ENCODE results near the gene CHST5. TPM values are rescaled to one million over a fixed set of nuclear protein-coding genes. Genes with fewer than 3 reads are reported as not detected.

CHST5 gene
- total and polyA plus RNA-seq, 2 experiments from 2014 or later, result not detected

DNA sequence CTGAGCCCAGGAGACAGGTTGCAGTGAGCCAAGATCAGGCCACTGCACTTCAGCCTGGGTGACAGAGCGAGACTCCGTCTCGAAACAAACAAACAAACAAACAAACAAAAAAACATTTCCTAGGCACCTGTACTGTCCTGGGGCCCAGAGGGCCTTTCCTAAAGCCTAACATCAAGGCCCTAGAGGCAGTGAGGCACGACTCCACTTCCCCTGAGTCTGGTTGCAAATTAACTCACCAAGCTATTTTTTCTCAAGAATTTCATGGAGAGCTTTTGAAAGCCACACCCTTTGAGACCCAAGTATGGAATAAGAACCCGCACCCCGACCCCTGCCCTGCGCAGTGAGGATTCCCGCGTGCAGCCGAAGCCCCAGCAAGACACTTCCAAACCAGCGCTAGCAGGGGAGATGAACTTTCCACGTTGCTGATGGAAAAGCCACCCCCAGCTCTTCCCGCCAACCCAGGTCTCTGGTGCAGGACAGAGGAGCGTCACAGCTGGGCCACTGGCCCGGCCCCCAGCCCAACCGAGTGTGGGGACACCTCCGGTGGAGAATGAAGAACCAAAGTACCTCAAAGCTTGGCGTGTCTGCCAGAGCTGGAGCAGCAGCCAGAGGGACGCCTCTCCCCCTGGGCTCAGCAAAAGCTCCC, 1.2 kb downstream of the CHST5 start:
- Histone ChIP-seq H2AFZ (no peak overlapping the region), H3K36me3 (replicated peaks; ENCODE audit: insufficient read depth, low read depth) (no peaks in the 10 kb centered on the region), H3K4me2 (no peak overlapping the region), H3K4me3 (no peak overlapping the region), H3K27me3 (no peaks in the 10 kb centered on the region), H3K9me2 (replicated peaks; ENCODE audit: insufficient read depth) (no peaks in the 10 kb centered on the region), H3K4me1 (ENCODE audit: insufficient read depth) (no peaks in the 10 kb centered on the region), H3K27ac (no peak overlapping the region), H4K20me1 (ENCODE audit: insufficient read depth, poor library complexity, severe bottlenecking) (no peaks in the 10 kb centered on the region), H3K9me3 (ENCODE audit: low read depth) (no peaks in the 10 kb centered on the region), H3K79me2 (no peaks in the 10 kb centered on the region)
- TF ChIP-seq EZH2phosphoT487 (IDR thresholded peaks at IDR 0.05; ENCODE audit: low read depth, severe bottlenecking, unreplicated experiment) (no peak), EZH2 (IDR thresholded peaks at IDR 0.05; ENCODE audit: borderline replicate concordance) (no peak)
- TF ChIP-seq, protein P1, sequence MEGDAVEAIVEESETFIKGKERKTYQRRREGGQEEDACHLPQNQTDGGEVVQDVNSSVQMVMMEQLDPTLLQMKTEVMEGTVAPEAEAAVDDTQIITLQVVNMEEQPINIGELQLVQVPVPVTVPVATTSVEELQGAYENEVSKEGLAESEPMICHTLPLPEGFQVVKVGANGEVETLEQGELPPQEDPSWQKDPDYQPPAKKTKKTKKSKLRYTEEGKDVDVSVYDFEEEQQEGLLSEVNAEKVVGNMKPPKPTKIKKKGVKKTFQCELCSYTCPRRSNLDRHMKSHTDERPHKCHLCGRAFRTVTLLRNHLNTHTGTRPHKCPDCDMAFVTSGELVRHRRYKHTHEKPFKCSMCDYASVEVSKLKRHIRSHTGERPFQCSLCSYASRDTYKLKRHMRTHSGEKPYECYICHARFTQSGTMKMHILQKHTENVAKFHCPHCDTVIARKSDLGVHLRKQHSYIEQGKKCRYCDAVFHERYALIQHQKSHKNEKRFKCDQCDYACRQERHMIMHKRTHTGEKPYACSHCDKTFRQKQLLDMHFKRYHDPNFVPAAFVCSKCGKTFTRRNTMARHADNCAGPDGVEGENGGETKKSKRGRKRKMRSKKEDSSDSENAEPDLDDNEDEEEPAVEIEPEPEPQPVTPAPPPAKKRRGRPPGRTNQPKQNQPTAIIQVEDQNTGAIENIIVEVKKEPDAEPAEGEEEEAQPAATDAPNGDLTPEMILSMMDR (IDR thresholded peaks at IDR 0.05; ENCODE audit: poor library complexity), result no peak
- DNase-seq (ENCODE audit: low spot score), result no peak
- WGBS (ENCODE audit: low lambda C conversion rate, missing lambda C conversion rate), result 91% methylated on average over 19 of the region's 19 CpGs

DNA sequence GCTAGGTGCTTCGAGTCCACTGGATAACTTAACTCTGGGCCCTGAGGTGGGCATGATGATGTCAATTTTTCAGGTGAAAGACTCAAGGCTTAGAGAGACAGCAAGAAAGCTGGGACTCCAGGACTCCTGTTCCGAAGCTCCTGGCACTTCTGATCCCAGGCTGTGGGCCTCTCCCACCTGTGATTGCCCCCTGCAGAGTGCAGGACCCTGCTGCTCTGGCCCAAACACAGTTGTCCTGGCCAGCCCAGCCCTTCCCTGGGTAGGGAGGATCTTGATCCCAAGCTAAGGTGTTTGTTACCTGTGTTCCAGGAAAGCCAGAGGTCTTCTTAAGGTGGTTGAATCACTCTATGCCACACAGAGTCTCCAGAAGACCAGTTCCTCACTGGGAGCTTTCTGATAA, 3.1 kb downstream of the CHST5 start:
- Histone ChIP-seq H3K79me2 (no peaks in the 10 kb centered on the region), H3K27me3 (no peaks in the 10 kb centered on the region), H3K9me3 (ENCODE audit: low read depth) (no peaks in the 10 kb centered on the region), H3K27ac (no peak overlapping the region), H3K4me1 (ENCODE audit: insufficient read depth) (no peaks in the 10 kb centered on the region), H3K4me2 (no peak overlapping the region), H3K9me2 (replicated peaks; ENCODE audit: insufficient read depth) (no peaks in the 10 kb centered on the region), H2AFZ (no peak overlapping the region), H3K4me3 (no peak overlapping the region), H4K20me1 (ENCODE audit: insufficient read depth, poor library complexity, severe bottlenecking) (no peaks in the 10 kb centered on the region), H3K36me3 (replicated peaks; ENCODE audit: insufficient read depth, low read depth) (no peaks in the 10 kb centered on the region)
- DNase-seq (ENCODE audit: low spot score), result no peak
- 91% methylated on average over 2 of the region's 2 CpGs for WGBS (ENCODE audit: low lambda C conversion rate, missing lambda C conversion rate)
- TF ChIP-seq, protein P1 (IDR thresholded peaks at IDR 0.05; ENCODE audit: poor library complexity), result no peak
- TF ChIP-seq EZH2phosphoT487 (IDR thresholded peaks at IDR 0.05; ENCODE audit: low read depth, severe bottlenecking, unreplicated experiment) (no peak), EZH2 (IDR thresholded peaks at IDR 0.05; ENCODE audit: borderline replicate concordance) (no peak)

DNA sequence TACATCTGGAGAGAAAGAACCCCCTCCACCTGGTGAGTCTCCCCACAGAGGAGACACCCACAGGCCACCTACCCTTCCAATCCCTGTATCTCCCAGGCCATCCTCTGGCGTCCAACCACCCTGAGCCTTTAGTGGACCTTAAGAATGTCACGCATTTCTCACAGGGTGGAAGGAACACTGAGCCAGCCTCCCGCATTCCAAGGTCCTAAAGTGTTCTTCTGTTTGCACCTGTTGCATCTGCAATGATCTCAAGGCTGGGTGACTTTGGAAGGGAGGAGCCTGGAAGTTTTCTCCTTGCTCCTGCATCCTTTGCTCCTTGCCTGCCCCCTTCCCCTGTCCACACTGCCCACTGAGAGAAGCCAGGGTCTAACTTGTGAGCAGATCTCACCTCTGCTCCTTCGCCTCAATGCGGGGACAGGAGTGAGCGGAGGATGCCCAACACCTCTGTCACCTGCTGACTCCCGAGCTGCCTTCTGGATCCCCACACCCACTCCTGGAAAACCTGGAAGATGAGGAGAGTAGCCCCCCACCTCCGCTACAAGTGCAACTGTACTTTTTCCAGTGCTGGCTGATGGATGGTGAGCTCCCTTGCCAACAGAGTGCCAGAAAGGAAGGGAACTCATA, 3.7 kb downstream of the CHST5 start:
- no peaks in the 10 kb centered on the region for H3K79me2 ChIP-seq
- no peak for DNase-seq (ENCODE audit: low spot score)
- no peaks in the 10 kb centered on the region for H3K36me3 ChIP-seq (replicated peaks; ENCODE audit: insufficient read depth, low read depth)
- TF ChIP-seq EZH2phosphoT487 (IDR thresholded peaks at IDR 0.05; ENCODE audit: low read depth, severe bottlenecking, unreplicated experiment) (no peak), EZH2 (IDR thresholded peaks at IDR 0.05; ENCODE audit: borderline replicate concordance) (no peak)
- TF ChIP-seq, protein P1 (IDR thresholded peaks at IDR 0.05; ENCODE audit: poor library complexity), result no peak
- H3K27ac ChIP-seq, result no peak overlapping the region
- no peak overlapping the region for H3K4me2 ChIP-seq
- H3K9me2 ChIP-seq (replicated peaks; ENCODE audit: insufficient read depth), result no peaks in the 10 kb centered on the region
- no peaks in the 10 kb centered on the region for H3K4me1 ChIP-seq (ENCODE audit: insufficient read depth)
- no peaks in the 10 kb centered on the region for H3K27me3 ChIP-seq
- no peaks in the 10 kb centered on the region for H4K20me1 ChIP-seq (ENCODE audit: insufficient read depth, poor library complexity, severe bottlenecking)
- WGBS (ENCODE audit: low lambda C conversion rate, missing lambda C conversion rate), result 84% methylated on average over 8 of the region's 8 CpGs
- H2AFZ ChIP-seq, result no peak overlapping the region
- H3K4me3 ChIP-seq, result no peak overlapping the region
- H3K9me3 ChIP-seq (ENCODE audit: low read depth), result no peaks in the 10 kb centered on the region

Measured in hepatocyte (in vitro differentiated cells).